Amniotic epithelial cell (primary cell): Measurements from ENCODE around the gene CD63.
"Not testable (repeated sequence)": the region's sequence is repeated elsewhere in the genome, so short reads cannot be mapped to it uniquely, and the experiment has no call there.

Experiments
- DNase-seq: peaks from one replicate; pipeline ENCODE4 v3.0.0-alpha.2; 2010; ENCODE audit warnings: low read depth

The CD63 gene

DNA sequence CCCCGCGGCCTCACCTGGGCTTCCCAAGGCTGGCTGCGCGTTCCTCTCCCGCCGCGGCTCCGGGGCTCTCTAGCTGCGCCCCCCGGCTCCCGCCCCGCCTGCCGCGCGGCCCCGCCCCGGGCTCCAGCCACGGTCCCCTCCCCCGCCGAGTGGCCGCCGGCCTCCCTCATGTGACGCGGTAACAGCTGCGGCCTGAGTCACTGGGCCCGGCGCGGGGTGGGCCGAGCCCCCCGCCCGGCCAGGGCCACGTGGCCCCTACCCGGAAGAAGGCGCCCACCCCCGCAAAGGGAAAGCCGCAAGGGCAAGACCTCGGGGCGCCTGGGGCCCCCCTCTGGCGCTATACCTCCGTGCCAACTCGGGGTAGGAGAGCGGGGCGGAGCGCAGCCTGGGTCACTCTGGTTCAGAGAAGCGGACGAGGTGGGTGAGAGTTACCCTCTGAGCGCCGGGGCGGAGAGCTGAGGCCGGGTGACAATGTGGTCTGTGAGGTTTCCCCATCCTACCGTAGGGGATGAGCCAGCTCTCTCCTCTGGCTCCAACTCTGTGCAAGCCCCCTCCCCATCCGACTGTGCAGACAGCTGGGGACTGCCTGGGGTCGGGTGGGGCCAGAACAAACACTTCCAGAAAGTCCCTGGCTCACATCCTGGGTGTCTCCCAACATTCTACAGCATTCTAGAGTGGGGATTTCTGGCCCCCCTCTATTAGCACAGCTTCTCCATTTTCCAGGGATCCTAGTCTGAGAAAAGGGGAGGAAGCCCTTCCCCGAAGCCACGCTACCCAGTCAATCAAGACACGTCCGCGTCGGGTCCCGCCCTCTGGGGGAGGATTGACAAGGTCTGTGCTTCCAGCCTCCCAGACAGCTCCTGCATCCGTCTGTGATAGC is at the start of gene CD63:
Gene CD63 (minus strand): TSS at position 71 of the 880 bp plus-strand sequence. CDS start 668 bp downstream, outside the sequence.
- peak; percentile 97 for DNase-seq

DNA sequence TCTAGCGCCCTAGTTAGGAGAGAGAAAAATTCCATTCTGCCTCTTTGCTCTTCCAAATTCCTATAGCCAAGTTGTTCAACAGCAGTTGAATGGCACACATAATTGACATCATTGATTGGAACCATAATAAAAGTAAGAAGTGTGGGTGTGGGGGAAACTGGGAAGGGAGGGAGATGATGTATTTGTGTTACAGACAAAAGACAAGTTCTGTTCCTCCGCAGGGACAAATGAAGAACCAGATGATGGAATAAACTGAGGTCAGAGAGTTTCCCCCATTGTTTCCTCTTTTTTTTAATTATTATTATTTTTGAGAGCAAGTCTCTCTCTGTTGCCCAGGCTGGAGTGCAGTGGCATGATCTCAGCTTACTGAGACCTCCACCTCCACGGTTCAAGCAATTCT is 49.0 kb upstream of the CD63 start:
- no peak for DNase-seq

GRCh38 chr12:55771736-55772135 is 42.9 kb upstream of the CD63 start:
- DNase-seq: no peak

- DNase-seq: no peak
Measured at GRCh38 chr12:55767156-55767555, 38.3 kb upstream of the CD63 start.

GRCh38 chr12:55765736-55766290 is 37.0 kb upstream of the CD63 start:
- no peak for DNase-seq

GRCh38 chr12:55762646-55763045 is 33.8 kb upstream of the CD63 start:
- no peak for DNase-seq

DNA sequence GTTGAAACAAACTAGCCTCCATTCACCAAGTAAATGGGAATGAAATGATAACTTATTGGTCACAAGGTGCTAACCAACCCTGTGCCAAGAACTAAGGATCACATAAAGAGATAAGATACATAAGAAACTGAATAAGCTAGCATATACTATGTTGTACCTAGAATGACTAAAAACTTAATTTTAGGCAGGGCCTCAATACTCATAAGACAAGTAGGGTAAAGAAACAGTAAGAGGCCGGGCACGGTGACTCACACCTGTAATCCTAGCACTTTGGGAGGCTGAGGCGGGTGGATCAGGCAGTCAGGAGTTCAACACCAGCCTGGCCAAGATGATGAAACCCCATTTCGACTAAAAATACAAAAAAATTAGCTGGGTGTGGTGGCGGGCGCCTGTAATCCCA is 31.9 kb upstream of the CD63 start:
- DNase-seq: no peak

DNA sequence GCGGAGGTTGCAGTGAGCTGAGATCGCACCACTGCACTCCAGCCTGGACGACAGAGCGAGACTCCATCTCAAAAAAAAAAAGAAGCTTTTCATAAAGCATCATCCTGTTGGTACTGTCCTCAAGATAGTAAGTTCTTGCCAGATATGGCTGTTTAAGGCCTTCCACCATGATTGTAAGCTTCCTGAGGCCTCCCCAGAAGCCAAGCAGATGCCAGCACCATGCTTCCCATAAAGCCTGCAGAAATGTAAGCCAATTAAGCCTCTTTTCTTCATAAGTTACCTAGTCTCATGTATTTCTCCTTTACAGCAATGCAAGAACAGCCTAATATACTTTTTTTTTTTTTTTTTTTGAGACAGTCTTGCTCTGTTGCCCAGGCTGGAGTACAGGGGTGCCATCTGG is 29.8 kb upstream of the CD63 start:
- DNase-seq: not testable (repeated sequence)

DNA sequence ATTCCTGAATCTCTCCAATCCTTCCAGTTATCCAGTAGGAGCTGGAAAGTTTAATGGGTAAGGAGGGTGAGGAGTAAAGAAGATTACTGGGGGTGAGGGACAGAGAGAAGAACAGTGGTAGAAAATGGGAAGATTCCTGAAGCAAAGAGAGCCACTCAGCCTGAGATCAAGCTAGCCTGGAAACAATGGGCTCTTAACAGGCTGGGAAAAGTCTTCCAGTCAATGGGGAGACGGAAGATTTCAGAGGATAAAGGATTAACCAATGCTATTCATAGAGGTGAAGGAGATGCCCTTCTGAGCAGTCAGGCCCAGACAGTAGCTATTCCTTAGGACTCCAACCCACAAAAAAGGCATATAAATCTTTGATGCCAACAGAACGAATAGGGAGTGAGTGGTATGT is 28.9 kb upstream of the CD63 start:
- DNase-seq: no peak

DNA sequence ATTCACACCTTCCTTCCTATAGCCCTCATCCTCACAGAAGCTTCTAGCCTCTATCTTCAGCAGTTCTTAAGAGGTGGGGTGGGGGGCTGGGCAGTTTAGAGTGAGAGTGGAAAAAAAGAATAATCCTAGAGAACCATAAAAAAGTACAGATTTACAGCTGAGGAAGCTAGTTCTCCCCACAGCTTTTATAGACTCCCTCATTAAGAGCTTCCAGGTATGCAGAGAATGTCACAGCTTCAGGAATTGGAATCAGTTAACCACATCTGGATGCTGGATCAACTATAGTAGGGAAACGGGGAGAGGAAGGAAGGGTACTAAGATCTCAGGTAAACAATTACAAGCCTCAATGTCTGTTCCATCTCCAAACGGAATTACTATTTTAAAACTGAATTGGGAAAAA is 26.4 kb upstream of the CD63 start:
- no peak for DNase-seq

- no peak for DNase-seq
Measured at GRCh38 chr12:55748230-55748993, 19.6 kb upstream of the CD63 start.

DNA sequence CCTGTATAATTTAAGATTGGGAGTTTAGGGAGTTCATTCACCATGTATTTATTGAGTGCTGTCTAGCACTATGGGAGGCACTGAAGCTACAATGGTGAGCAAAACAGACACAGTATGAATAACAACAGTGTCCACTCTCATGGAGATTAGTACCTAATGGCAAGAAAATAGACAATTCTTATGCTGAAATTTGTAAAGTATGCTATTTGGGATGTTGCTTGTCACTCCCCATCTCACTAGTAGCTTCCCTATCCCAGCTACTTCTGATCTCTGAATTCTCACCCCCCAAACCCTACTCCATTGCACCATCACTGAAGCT is 18.1 kb upstream of the CD63 start:
- no peak for DNase-seq

DNA sequence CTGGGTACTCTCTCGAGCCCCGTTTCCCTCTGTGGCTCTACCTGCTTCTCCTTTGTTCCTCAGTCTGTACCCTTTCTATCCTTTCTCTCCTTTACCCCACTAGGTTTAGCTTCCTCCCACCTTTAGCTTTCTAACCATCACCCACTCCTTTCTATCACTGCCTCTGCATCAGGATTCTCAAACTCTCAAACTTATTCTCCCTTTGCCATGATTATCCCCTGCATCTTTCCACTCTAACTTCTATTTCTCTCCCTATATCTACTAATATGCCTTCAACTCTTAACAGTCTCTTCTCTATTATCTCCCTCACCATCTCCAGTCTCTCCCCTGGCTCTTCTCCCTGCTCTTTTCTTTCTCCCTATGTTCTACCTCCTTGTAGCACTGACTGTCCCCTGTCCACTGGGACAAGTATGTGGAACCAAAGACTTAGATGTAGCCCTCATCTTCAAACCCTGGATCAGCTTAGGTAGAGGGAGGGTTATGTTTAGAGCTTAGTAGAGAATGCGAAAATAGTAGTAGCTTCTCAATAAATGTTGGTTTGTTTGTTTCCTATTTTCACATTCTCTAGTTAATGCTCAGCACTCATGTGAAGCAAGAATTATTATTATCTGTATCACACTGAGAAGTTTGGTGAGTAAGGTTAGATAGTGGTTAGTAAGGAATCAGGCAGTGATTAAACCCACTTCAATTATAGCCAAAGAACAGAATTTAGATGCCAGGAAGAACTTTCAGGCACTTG is 17.5 kb upstream of the CD63 start:
- DNase-seq: peak; percentile 80

DNA sequence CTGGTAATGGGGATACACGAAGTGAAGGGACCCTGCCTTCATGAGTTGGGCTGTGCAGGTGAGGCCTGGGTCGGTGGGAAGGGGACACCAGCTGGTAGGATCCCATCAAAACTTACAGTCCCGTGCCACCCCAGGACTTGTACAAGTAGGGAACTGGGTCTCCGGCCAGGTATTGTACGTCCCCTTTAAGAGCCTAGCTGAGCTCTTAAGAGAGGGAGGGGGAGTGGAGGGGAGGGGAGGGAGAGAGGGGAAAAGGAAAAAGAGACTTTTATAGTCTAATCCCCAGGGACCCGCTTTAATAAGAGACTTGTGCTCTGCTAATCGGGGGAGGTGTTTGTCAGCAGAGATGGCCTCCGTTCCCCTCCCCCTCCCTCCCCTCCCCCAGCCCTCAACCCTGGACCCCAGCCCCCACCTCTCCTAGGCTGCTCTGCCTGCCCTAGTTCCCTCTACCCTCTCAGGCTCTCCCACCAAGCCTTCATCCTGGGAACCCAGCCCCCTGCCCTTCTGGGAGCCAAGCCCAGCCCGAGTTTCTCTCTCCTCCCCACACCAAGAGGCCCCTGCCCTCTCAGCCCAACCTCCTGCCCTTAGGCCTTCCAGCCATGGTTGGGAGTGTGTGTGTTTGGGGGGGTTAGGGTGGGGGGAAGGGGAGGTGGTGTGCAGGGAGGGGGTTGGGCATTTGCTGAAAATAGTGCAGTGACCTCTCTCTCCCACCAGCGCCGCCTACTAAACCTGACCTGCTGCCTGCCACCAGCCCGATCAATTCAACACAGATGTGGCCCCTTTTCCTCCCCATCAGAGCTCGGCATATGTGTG is 16.8 kb upstream of the CD63 start:
- no peak for DNase-seq

DNA sequence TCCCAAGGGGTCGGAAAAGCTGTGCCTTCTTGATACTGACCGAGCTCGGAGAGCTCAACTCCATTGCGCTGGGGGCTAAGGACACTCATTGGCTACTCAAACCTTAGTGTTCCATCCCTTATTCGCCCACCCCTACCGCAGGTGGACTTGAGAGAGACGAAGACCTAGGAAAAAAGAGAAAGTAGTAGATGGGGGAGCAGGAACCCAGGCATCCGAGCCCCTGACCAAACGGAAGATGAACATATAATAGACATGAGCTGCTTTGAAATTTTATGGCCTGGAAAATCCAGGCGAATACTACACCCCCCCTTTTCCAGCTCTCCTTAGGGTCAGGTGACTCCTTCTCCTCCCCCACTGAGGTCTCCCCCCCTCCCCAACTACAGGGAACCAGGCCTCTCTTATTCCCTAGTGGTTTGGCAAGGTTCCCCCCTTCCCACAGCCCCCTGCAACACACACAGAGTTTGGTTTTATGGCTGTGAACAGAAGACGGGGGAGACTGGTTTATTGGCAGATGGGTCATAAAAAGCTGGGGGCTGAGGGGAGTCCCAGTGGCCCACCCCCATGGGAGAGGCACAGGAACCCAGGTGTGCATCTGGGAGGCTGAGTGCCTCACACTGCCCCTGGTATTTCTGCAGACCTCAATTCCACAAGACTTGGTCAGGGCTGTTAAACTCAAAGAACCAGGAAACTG is 15.7 kb upstream of the CD63 start:
- no peak for DNase-seq

- DNase-seq: peak; percentile 68
Measured at GRCh38 chr12:55743406-55744339, 14.9 kb upstream of the CD63 start.

DNA sequence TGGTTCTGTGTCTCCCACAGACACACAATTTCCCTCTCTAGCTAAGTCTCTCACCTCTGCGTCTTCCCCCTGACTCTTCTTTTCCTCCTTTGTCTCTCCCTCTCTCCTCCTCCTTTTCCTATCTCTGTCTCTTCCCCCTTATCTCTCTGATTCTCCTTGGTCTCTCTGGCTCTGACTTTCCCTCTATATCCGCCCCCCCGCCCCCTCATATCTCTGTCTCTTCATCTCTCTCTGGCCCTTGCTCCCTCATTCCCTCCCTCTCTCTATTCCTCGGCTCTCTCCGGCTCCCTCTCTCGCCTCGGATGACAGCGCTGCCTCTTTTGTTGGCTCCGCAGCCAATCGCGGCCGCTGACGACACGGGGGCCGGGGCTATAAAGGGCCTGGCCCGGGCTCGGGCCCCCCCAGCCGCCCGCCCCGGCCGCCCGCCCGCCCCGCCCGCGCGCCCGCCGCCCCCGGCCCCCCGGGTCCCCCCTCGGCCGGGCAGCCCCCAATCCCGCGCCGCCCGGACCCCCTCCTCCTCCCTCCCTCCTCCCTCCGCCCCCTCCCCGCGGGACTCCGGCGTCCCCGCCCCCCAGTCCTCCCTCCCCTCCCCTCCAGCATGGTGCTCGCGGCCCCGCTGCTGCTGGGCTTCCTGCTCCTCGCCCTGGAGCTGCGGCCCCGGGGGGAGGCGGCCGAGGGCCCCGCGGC is 14.1 kb upstream of the CD63 start, which contains the start of gene GDF11:
Gene GDF11 (plus strand): TSS at position 404 of the 687 bp plus-strand sequence. CDS start 195 bp downstream, at position 599.
- DNase-seq: peak; percentile 66

- DNase-seq: no peak
Measured at GRCh38 chr12:55741931-55742680, 13.3 kb upstream of the CD63 start.
